PC-3 (cell line): Measurements from ENCODE around the gene NR1H2.

Experiments
- EZH2 ChIP-seq: fragments of 300-600 bp; sonication (generic); IDR thresholded peaks from one replicate; pipeline ENCODE4 v1.6.1; 2017; ENCODE audit warnings: antibody characterized with exemption, mild to moderate bottlenecking, low read length; ENCODE audit not compliant: unreplicated experiment
- EZH2phosphoT487 ChIP-seq: fragments of 300-600 bp; sonication (generic); IDR thresholded peaks from 2 replicates; pipeline ENCODE4 v1.6.1; 2018; ENCODE audit warnings: mild to moderate bottlenecking, antibody characterized with exemption, low read length, borderline replicate concordance
- TF ChIP-seq, protein P1 (sequence below): fragments of 300-600 bp; sonication (generic); conservative IDR thresholded peaks from 2 replicates; pipeline ENCODE4 v1.5.1; 2017; ENCODE audit warnings: antibody characterized with exemption, low read depth, mild to moderate bottlenecking, low read length

DNA sequence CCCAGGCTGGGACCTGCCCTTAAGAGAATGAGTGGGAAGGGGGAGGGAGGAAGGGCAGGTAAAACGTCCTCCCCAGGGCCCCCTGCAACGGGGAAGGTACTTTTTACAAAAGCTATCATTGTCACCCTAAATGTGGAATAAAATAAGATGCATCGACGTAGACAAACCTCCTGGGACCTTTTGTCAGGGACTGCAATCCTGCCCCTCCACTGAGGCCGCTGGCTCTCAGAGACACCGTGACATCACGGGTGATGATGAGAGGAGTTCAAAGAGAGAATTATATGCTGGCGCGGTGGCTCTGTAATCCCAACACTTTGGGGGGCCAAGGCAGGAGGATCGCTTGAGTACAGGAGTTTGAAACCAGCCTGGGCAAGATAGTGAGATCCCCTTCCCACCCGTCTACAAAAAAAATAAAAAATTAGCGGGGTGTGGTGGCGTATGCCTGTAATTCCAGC, 54.7 kb downstream of the NR1H2 start:
- TF ChIP-seq, protein P1, sequence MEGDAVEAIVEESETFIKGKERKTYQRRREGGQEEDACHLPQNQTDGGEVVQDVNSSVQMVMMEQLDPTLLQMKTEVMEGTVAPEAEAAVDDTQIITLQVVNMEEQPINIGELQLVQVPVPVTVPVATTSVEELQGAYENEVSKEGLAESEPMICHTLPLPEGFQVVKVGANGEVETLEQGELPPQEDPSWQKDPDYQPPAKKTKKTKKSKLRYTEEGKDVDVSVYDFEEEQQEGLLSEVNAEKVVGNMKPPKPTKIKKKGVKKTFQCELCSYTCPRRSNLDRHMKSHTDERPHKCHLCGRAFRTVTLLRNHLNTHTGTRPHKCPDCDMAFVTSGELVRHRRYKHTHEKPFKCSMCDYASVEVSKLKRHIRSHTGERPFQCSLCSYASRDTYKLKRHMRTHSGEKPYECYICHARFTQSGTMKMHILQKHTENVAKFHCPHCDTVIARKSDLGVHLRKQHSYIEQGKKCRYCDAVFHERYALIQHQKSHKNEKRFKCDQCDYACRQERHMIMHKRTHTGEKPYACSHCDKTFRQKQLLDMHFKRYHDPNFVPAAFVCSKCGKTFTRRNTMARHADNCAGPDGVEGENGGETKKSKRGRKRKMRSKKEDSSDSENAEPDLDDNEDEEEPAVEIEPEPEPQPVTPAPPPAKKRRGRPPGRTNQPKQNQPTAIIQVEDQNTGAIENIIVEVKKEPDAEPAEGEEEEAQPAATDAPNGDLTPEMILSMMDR, result no peak
- TF ChIP-seq EZH2 (no peak), EZH2phosphoT487 (no peak)
